Panc1 (cell line): ENCODE measurements around the gene RAB3B.

ENCODE experiments used
- SIN3A ChIP-seq: IDR thresholded peaks from 2 replicates; pipeline ENCODE4 v1.6.1; 2012; ENCODE audit warnings: low read depth, mild to moderate bottlenecking, low read length, moderate library complexity, borderline replicate concordance; ENCODE audit not compliant: insufficient read depth
- TCF7L2 ChIP-seq: IDR thresholded peaks from 2 replicates; pipeline ENCODE4 v1.6.1; 2011; ENCODE audit warnings: mild to moderate bottlenecking, low read depth, low read length, inconsistent platforms
- TF ChIP-seq, protein P1 (sequence below): fragments of 450-650 bp; IDR thresholded peaks from 2 replicates; pipeline ENCODE4 v1.5.1; 2017; ENCODE audit warnings: mild to moderate bottlenecking
- TF ChIP-seq, protein P2 (sequence below), 2 experiments: IDR thresholded peaks; 2 replicates each; pipeline ENCODE4 v1.6.1; 2011 to 2012; ENCODE audit warnings: low read depth in 2 of 2, control low read depth in 1 of 2, low read length in 1 of 2, mild to moderate bottlenecking in 1 of 2, moderate library complexity in 1 of 2; ENCODE audit not compliant: insufficient read depth in 1 of 2

DNA sequence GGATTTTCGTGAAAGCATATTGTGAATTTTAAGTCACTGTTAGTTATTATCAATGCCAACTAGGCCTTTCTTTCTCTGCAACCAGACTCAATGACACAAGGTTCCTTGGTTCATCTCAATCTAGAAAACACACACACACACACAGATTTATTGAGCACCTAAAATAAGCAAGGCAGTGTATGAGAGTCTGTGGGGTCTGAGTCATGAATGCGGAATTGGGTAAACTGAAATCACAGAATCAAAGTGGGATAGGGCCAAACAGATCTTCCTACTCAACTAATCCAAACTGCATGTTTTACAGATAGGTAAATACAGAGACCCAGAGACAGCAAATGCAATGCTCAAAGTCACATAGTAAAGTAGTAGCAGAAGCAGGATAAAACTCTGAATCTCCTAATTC is 63.5 kb downstream of the RAB3B start:
- TF ChIP-seq, protein P1, sequence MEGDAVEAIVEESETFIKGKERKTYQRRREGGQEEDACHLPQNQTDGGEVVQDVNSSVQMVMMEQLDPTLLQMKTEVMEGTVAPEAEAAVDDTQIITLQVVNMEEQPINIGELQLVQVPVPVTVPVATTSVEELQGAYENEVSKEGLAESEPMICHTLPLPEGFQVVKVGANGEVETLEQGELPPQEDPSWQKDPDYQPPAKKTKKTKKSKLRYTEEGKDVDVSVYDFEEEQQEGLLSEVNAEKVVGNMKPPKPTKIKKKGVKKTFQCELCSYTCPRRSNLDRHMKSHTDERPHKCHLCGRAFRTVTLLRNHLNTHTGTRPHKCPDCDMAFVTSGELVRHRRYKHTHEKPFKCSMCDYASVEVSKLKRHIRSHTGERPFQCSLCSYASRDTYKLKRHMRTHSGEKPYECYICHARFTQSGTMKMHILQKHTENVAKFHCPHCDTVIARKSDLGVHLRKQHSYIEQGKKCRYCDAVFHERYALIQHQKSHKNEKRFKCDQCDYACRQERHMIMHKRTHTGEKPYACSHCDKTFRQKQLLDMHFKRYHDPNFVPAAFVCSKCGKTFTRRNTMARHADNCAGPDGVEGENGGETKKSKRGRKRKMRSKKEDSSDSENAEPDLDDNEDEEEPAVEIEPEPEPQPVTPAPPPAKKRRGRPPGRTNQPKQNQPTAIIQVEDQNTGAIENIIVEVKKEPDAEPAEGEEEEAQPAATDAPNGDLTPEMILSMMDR, result no peak
- TF ChIP-seq SIN3A (no peak), TCF7L2 (no peak)
- TF ChIP-seq, protein P2, sequence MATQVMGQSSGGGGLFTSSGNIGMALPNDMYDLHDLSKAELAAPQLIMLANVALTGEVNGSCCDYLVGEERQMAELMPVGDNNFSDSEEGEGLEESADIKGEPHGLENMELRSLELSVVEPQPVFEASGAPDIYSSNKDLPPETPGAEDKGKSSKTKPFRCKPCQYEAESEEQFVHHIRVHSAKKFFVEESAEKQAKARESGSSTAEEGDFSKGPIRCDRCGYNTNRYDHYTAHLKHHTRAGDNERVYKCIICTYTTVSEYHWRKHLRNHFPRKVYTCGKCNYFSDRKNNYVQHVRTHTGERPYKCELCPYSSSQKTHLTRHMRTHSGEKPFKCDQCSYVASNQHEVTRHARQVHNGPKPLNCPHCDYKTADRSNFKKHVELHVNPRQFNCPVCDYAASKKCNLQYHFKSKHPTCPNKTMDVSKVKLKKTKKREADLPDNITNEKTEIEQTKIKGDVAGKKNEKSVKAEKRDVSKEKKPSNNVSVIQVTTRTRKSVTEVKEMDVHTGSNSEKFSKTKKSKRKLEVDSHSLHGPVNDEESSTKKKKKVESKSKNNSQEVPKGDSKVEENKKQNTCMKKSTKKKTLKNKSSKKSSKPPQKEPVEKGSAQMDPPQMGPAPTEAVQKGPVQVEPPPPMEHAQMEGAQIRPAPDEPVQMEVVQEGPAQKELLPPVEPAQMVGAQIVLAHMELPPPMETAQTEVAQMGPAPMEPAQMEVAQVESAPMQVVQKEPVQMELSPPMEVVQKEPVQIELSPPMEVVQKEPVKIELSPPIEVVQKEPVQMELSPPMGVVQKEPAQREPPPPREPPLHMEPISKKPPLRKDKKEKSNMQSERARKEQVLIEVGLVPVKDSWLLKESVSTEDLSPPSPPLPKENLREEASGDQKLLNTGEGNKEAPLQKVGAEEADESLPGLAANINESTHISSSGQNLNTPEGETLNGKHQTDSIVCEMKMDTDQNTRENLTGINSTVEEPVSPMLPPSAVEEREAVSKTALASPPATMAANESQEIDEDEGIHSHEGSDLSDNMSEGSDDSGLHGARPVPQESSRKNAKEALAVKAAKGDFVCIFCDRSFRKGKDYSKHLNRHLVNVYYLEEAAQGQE (IDR thresholded peaks at IDR 0.05; ENCODE audit: insufficient read depth in 1 of 2, low read depth in 2 of 2, low read length in 1 of 2), result no peak
